Uterus (tissue), 2 donors: ENCODE results near the gene NFKB2.

Experiments used
- POLR2A ChIP-seq, 2 donors: fragments of 450-650 bp; IDR thresholded peaks; one replicate each; pipeline ENCODE4 v1.6.1; 2016; ENCODE audit warnings: antibody characterized with exemption in 2 of 2, mild to moderate bottlenecking in 1 of 2, moderate library complexity in 1 of 2
- TF ChIP-seq, protein P1 (sequence below), 4 experiments: fragments of 200-600 bp in 2 of 4; fragments of 450-650 bp in 2 of 4; sonication (generic) in 2 of 4; IDR thresholded peaks; one replicate each; pipeline ENCODE4 v1.5.1; 2016 to 2019; ENCODE audit warnings: antibody characterized with exemption in 4 of 4, mild to moderate bottlenecking in 2 of 4, moderate library complexity in 1 of 4

DNA sequence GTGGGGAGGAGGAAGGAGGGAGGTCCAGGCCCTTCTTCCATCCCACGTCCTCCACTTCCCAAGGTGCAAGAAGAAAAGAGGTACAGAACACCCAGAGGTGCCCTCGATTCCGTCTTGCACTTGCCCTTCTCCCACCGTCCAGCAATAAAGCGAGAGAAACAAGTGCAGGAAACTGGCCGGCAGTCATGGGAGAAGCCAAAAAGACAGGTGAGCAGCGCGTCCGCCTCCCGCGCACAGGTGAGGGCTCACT, 54.5 kb downstream of the NFKB2 start:
- TF ChIP-seq, protein P1, sequence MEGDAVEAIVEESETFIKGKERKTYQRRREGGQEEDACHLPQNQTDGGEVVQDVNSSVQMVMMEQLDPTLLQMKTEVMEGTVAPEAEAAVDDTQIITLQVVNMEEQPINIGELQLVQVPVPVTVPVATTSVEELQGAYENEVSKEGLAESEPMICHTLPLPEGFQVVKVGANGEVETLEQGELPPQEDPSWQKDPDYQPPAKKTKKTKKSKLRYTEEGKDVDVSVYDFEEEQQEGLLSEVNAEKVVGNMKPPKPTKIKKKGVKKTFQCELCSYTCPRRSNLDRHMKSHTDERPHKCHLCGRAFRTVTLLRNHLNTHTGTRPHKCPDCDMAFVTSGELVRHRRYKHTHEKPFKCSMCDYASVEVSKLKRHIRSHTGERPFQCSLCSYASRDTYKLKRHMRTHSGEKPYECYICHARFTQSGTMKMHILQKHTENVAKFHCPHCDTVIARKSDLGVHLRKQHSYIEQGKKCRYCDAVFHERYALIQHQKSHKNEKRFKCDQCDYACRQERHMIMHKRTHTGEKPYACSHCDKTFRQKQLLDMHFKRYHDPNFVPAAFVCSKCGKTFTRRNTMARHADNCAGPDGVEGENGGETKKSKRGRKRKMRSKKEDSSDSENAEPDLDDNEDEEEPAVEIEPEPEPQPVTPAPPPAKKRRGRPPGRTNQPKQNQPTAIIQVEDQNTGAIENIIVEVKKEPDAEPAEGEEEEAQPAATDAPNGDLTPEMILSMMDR (IDR thresholded peaks at IDR 0.05) = no peak
- no peak for TF ChIP-seq POLR2A (IDR thresholded peaks at IDR 0.05)
